ENCODE results near the gene PLCH1.

DNA sequence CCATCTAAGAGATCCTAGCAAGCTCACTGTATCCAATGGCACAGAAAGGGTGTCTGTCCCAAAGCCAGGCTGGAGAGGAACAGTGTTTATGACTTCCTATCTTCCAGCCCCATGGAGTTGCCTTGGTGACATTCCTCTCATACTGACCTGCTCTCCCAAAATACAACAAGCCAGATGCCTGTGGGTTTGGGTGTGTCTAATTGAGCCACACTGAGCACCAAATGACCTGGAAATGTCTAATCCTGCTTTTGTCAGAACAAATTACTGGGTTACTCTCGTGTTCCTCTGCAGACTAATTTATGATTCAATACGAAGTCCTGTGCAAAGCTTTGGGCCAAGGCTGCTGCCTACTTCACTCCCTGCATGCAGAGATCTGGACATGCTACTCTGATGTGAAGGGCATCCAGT is 353.3 kb downstream of the PLCH1 start:
- TF ChIP-seq EZH2 (IDR thresholded peaks at IDR 0.05; ENCODE audit: low read depth, low read length, severe bottlenecking): no peak
- no peak for TF ChIP-seq SUZ12 (IDR thresholded peaks at IDR 0.05; ENCODE audit: low read length)
- TF ChIP-seq EGR1 (IDR thresholded peaks at IDR 0.05; ENCODE audit: borderline replicate concordance, low read depth, low read length): no peak

Measured in H1 (cell line).